Measurements from ENCODE around the gene GRID1. TPM values are rescaled to one million over a fixed set of nuclear protein-coding genes. Genes with fewer than 3 reads are reported as not detected.

GRID1 gene
- total and polyA plus RNA-seq, 10 of the 15 experiments (the other 5 are each of a cell fraction or from before 2014, with no cell fraction given): 0.04 to 0.62 (median 0.08) TPM; not detected in 5

- Histone ChIP-seq H3K9me3 (replicated peaks; ENCODE audit: control insufficient read depth, insufficient read depth, low read length) (no peaks in the 10 kb centered on the region; the same call in 2 of the 3 replicates), H3K4me1 (ENCODE audit: control insufficient read depth, insufficient read depth, low read length) (no peaks in the 10 kb centered on the region), H3K27me3 (replicated peaks in 1 of 2; ENCODE audit: control insufficient read depth in 2 of 2, insufficient read depth in 2 of 2, low read length in 1 of 2) (no peaks in the 10 kb centered on the region), H3K4me3 (no peak overlapping the region), H3K79me2 (ENCODE audit: control insufficient read depth, insufficient read depth, low read length) (no peaks in the 10 kb centered on the region), H3K27ac (ENCODE audit: control insufficient read depth, insufficient read depth) (no peak overlapping the region), H3K36me3 (ENCODE audit: control insufficient read depth in 2 of 2, insufficient read depth in 2 of 2, low read length in 1 of 2) (no peaks in the 10 kb centered on the region), H3K4me2 (ENCODE audit: control insufficient read depth, insufficient read depth) (no peak overlapping the region), H3K9ac (ENCODE audit: control insufficient read depth, insufficient read depth, low read length) (no peak overlapping the region), H2AFZ (ENCODE audit: control insufficient read depth, low read depth, low read length) (no peak overlapping the region), H4K20me1 (ENCODE audit: control insufficient read depth, insufficient read depth) (no peaks in the 10 kb centered on the region)
- FAIRE-seq (no peak), ATAC-seq (no peak), DNase-seq (ENCODE audit: low read depth, low spot score) (no peak)
- ChIA-PET CTCF (interaction anchor here (0.5 kb wide), 1 partner anchor 25 kb away, joined by 3 read pairs; no protein-coding TSS in a partner anchor), POLR2A (no interaction called here), SMC1A (ENCODE audit: uncharacterized antibody, unreplicated experiment) (interaction anchor here (0.7 to 1.0 kb wide), 2 partner anchors 9 to 19 kb away, joined by 3 read pairs; no protein-coding TSS in a partner anchor), RAD21 (ENCODE audit: unreplicated experiment) (no interaction called here)
- WGBS (ENCODE audit: insufficient coverage, insufficient replicate concordance, low lambda C conversion rate, missing lambda C conversion rate): 0% methylated on average over 2 of the region's 2 CpGs
- no TSS peak for BruUV-seq (replicated peaks)
- TF ChIP-seq ZNF24 (IDR thresholded peaks at IDR 0.05) (no peak), HSF1 (IDR thresholded peaks at IDR 0.05; ENCODE audit: low read depth, low read length) (no peak)
- in situ Hi-C loops (cut with MboI): no loop called here
- intact Hi-C loops (cut with micrococcal nuclease; ENCODE audit: unreplicated experiment): no loop called here
Measured at GRCh38 chr10:85655411-85655810, 711.2 kb downstream of the GRID1 start.

GRCh38 chr10:85651497-85651882 lies 715.1 kb downstream of the GRID1 start:
- intact Hi-C loops (cut with micrococcal nuclease; ENCODE audit: unreplicated experiment): no loop called here
- Histone ChIP-seq H3K27me3 (replicated peaks in 1 of 2; ENCODE audit: control insufficient read depth in 2 of 2, insufficient read depth in 2 of 2, low read length in 1 of 2) (no peaks in the 10 kb centered on the region), H3K4me1 (ENCODE audit: control insufficient read depth, insufficient read depth, low read length) (no peaks in the 10 kb centered on the region), H3K79me2 (ENCODE audit: control insufficient read depth, insufficient read depth, low read length) (no peaks in the 10 kb centered on the region), H3K36me3 (ENCODE audit: control insufficient read depth in 2 of 2, insufficient read depth in 2 of 2, low read length in 1 of 2) (no peaks in the 10 kb centered on the region), H3K9ac (ENCODE audit: control insufficient read depth, insufficient read depth, low read length) (no peak overlapping the region), H3K27ac (ENCODE audit: control insufficient read depth, insufficient read depth) (no peak overlapping the region), H3K4me3 (no peak overlapping the region), H2AFZ (ENCODE audit: control insufficient read depth, low read depth, low read length) (no peak overlapping the region), H4K20me1 (ENCODE audit: control insufficient read depth, insufficient read depth) (no peaks in the 10 kb centered on the region), H3K9me3 (replicated peaks; ENCODE audit: control insufficient read depth, insufficient read depth, low read length) (no peaks in the 10 kb centered on the region; the same call in 2 of the 3 replicates), H3K4me2 (ENCODE audit: control insufficient read depth, insufficient read depth) (no peak overlapping the region)
- in situ Hi-C loops (cut with MboI): no loop called here
- CTCF ChIA-PET: no interaction called here
- TF ChIP-seq FOXK2 (IDR thresholded peaks at IDR 0.05): no peak
- no peak for TF ChIP-seq USF1 (IDR thresholded peaks at IDR 0.05; ENCODE audit: borderline replicate concordance, extremely low read length, insufficient read depth, low read depth, low read length)
- no peak for TF ChIP-seq ATF3 (IDR thresholded peaks at IDR 0.05; ENCODE audit: borderline replicate concordance, extremely low read depth, low read depth, low read length)
- no peak for TF ChIP-seq IRF5 (IDR thresholded peaks at IDR 0.05; ENCODE audit: borderline replicate concordance)
- TF ChIP-seq ZBTB33 (IDR thresholded peaks at IDR 0.05): no peak
- TF ChIP-seq SMC3 (IDR thresholded peaks at IDR 0.05; ENCODE audit: borderline replicate concordance, low read length): no peak
- no peak for TF ChIP-seq BACH1 (IDR thresholded peaks at IDR 0.05; ENCODE audit: borderline replicate concordance)
- no peak for TF ChIP-seq CHD2 (IDR thresholded peaks at IDR 0.05; ENCODE audit: borderline replicate concordance, low read depth, low read length)
- TF ChIP-seq BRCA1 (IDR thresholded peaks at IDR 0.05; ENCODE audit: low read depth, low read length): no peak
- TF ChIP-seq IKZF1 (conservative IDR thresholded peaks at IDR 0.05): no peak
- FAIRE-seq: no peak
- RAD21 ChIA-PET (ENCODE audit: unreplicated experiment): no interaction called here
- no peak for DNase-seq (ENCODE audit: low read depth, low spot score)
- 27% methylated on average over 2 of the region's 2 CpGs for WGBS (ENCODE audit: insufficient coverage, insufficient replicate concordance, low lambda C conversion rate, missing lambda C conversion rate)
- BruUV-seq (replicated peaks): no TSS peak
- POLR2A ChIA-PET: no interaction called here
- SMC1A ChIA-PET (ENCODE audit: uncharacterized antibody, unreplicated experiment): no interaction called here
- ATAC-seq: no peak
